GM12865 (cell line): ENCODE data around the gene VPS45.

Experiments
- DNase-seq: peaks from one replicate; pipeline ENCODE4 v3.0.0; 2010; ENCODE audit warnings: low read depth
- H3K4me3 ChIP-seq: 2 replicates; pipeline ENCODE4 v1.5.1; 2011; ENCODE audit warnings: mild to moderate bottlenecking, low read depth, low read length, control low read depth
- TF ChIP-seq, protein P1 (sequence below): IDR thresholded peaks from 2 replicates; pipeline ENCODE4 v1.5.1; 2011; ENCODE audit warnings: low read length, control low read depth, low read depth, inconsistent platforms; ENCODE audit not compliant: insufficient read depth; ENCODE audit errors: missing control alignments

Gene VPS45

DNA sequence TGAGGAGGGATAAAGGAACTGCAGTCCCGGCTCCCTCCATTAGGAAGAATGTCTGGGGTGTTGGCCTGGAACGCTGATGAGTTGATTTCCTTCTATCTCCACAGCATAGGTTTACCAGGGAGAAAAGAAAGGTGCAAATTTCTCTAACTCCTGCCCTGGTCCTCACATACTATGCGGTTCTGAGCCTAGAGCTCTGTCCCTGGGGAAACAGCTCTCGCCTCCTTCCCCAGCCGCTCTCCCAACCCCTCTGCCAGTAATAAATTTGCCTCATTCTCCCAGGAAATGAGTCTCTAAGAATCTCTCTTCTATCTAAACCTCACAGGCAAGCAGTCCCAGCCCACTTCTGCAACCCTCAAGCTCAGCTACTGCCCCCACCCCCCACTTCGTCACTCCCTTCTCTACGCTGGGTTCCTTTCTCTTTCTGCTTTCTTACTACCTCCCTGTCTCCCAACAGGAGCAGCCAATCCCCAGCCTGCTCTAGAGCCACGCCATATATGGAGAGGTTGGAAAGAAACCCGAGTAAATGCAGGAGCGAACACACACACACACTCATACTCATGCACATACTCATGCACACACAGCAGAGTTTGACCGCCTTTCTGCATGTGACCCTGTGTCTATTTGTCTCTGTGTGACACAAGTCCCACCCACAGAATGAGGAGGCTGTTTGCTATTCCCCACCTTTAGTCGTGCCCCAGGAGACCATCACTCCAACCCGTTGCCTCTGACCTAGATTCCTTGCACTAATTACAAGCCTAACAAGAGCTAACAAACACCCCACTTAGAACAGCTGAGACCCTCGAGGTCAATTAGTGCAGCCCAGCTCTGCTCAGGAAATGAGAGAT is 95.5 kb downstream of the VPS45 start:
- TF ChIP-seq, protein P1, sequence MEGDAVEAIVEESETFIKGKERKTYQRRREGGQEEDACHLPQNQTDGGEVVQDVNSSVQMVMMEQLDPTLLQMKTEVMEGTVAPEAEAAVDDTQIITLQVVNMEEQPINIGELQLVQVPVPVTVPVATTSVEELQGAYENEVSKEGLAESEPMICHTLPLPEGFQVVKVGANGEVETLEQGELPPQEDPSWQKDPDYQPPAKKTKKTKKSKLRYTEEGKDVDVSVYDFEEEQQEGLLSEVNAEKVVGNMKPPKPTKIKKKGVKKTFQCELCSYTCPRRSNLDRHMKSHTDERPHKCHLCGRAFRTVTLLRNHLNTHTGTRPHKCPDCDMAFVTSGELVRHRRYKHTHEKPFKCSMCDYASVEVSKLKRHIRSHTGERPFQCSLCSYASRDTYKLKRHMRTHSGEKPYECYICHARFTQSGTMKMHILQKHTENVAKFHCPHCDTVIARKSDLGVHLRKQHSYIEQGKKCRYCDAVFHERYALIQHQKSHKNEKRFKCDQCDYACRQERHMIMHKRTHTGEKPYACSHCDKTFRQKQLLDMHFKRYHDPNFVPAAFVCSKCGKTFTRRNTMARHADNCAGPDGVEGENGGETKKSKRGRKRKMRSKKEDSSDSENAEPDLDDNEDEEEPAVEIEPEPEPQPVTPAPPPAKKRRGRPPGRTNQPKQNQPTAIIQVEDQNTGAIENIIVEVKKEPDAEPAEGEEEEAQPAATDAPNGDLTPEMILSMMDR: no peak
- DNase-seq: peak; percentile 96
- H3K4me3 ChIP-seq: peak overlapping the region; percentile 70

DNA sequence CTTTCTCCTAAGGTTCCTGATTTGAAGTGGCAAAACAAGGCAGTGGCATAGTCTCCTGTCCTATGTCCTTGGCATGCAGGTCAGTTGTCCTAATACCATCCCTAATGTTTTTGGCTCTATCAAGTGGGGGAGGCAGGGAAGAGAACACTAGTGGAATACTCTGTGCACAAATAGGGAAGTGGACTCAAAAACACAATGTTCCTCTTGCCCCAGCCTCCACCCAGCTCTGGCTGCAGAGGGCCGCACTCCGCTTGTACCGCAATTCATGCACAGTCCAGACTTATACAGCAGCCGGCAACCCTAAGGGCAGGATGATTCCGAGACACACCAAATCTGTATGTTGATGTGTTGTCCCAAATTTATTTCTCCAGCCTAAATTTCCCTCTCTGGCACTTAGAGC is 96.6 kb downstream of the VPS45 start:
- TF ChIP-seq, protein P1: no peak
- no peak for DNase-seq

DNA sequence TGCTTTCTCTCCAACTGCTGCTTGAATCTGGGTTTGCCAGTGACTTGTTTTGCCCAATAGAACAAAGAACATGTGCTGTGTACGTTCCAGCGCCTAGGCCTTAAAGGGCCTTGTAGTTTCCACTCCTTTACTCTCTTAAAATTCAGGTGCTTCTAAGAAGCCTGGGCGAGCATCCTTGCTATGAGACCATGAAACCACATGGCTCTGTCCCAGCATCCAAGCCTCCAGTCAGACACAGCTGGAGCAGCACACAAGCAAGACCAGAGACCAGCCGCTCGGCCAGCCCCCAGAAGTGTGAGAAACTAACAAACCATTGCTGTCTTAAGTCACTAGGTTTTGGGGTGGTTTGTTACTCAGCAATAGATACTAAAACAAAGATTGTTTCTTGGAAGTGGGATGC is 97.2 kb downstream of the VPS45 start:
- peak; percentile 34 for DNase-seq
- TF ChIP-seq, protein P1: no peak
- H3K4me3 ChIP-seq: peak overlapping the region; percentile 21; the same call in 1 of the 2 replicates

More for the DNA sequence above, 96.6 kb downstream of the VPS45 start:
- no peak overlapping the region for H3K4me3 ChIP-seq

DNA sequence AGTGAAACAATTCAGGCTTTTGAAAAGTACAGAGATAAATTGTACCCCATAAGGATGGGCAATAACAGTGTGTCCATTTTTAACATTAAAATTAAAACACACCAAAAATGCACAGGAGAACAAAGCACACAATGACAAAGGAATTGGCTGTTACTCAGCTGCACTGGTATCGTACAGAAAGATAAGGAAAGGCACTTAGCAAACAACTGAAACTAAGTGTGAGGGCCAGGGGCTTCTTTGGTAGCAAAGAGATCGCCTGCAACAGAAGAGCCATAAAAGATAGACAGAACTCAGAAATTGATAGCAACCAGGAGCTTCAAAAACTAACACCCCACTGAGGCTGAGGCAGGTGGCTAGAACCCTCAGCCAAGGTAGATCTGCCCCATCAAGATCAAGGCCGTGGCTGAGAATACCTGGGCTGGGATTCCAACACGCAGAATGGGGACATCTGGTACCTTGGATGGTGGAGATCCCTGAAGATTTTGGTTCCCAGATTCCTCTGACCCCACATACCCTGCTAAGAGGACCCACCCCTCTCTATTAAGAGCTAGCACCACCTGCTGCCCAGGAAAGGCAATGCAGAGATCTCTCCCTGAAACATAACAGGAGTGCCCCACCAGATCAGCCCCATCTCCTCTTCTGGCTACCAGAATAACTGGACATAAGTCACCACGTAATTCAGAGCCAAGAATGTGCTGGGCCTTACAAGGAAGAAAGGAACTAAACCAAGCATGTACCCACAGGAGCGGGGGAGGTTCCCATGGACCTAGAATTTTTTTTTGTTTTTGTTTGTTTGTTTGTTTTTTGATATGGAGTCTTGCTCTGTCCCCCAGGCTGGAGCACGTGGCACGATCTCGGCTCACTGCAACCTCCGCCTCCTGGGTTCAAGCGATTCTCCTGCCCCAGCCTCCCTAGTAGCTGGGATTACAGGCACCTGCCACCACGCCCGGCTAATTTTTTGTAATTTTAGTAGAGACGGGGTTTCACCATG is 98.3 kb downstream of the VPS45 start:
- H3K4me3 ChIP-seq: no peak overlapping the region; the same call in 1 of the 2 replicates
- TF ChIP-seq, protein P1: peak; percentile 78
- peak; percentile 74 for DNase-seq

DNA sequence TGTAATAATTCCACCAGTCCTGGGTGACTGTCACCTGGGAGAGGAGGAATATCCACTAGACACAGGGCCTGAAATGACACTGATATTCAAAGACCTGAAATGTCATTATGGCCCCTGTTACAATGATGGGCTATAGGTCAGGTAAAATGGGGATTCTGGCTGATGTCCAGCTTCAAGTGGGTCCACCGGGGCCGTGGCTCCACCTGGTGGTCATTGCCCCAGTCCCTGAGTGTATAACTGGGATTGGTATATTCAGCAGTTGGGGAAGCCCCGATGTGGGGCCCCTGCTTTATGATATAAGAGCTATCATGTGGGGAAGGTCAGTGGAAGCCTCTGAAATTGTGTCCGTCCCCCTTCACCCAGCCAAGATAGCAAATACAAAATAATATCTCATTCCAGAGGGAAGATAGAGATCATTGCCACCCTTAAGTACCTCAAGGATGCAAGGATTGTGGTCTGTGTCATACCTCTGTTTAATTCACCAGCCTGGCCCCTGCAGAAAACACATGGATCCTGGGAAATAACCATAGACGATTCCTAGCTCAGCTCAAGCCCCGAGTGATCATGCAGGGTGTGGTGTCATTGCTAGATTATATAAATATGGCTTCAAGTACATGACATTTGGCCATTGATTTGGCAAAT is 101.5 kb downstream of the VPS45 start:
- TF ChIP-seq, protein P1: peak; percentile 69
- DNase-seq: peak; percentile 81
- no peak overlapping the region for H3K4me3 ChIP-seq

DNA sequence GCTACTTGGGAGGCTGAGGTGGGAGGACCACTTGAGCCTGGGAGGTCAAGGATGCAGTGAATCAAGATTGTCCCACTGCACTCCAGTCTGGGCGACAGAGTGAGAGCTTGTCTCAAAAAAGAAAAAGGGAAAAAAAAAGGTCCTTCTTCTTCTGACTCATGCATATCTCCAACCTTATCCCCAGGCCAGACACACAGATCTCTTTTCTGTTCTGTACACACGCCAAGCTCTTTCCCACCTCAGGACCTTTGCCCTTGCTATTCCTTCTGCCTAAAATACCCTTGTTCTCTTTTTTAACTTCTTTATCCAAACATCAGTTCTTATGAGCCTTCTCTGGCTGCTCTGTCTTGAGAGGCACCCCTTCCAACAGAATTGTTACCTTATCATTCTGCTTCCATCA is 104.2 kb downstream of the VPS45 start:
- TF ChIP-seq, protein P1: no peak
- DNase-seq: no peak
- H3K4me3 ChIP-seq: no peak overlapping the region
